ENCODE measurements around the gene PHACTR1. TPM values are rescaled to one million over a fixed set of nuclear protein-coding genes. Genes with fewer than 3 reads are reported as not detected.

The PHACTR1 gene
- total and polyA plus RNA-seq, 4 donors = 0.31 to 1.5 (median 0.79) TPM

DNA sequence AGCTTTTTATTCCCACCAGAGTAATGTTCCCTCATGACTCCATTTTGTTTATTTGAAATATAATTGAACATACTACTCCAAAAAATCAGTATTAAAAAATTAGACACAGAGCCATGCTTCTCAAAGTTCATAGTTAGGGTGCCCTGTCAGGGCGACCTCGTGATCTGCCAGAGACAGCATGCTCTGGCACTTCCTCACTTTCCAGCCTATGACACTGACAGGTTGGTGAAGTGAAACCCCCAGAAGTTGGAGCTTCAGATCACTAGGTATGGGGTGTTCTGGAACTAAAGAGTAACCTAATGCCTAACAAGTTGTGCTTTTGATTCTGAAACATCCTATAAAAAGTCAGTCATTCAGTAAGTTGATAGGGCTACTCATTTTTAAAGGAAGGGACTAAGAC lies 518.8 kb downstream of the PHACTR1 start:
- no peak overlapping the region for H3K9ac ChIP-seq (ENCODE audit: low read depth in 1 of 2, low read length in 2 of 2)
- 89% methylated on average over 2 of the region's 2 CpGs for WGBS
- no peak overlapping the region for H3K27ac ChIP-seq (ENCODE audit: low read depth in 1 of 2, low read length in 2 of 2)
- DNase-seq (ENCODE audit: low spot score) = no peak
- H3K4me1 ChIP-seq (ENCODE audit: control insufficient read depth in 4 of 4, insufficient read depth in 4 of 4, low read length in 3 of 4) = peaks cover 0 to 8% (median 0%) of the 10 kb centered on the region in 4 donors
- H3K27me3 ChIP-seq (ENCODE audit: control insufficient read depth in 4 of 4, insufficient read depth in 4 of 4, low read length in 3 of 4) = no peaks in the 10 kb centered on the region
- TF ChIP-seq FOXA1 (IDR thresholded peaks at IDR 0.05) = no peak
- no peak for TF ChIP-seq NR2F2 (IDR thresholded peaks at IDR 0.05)
- TF ChIP-seq, protein P1, sequence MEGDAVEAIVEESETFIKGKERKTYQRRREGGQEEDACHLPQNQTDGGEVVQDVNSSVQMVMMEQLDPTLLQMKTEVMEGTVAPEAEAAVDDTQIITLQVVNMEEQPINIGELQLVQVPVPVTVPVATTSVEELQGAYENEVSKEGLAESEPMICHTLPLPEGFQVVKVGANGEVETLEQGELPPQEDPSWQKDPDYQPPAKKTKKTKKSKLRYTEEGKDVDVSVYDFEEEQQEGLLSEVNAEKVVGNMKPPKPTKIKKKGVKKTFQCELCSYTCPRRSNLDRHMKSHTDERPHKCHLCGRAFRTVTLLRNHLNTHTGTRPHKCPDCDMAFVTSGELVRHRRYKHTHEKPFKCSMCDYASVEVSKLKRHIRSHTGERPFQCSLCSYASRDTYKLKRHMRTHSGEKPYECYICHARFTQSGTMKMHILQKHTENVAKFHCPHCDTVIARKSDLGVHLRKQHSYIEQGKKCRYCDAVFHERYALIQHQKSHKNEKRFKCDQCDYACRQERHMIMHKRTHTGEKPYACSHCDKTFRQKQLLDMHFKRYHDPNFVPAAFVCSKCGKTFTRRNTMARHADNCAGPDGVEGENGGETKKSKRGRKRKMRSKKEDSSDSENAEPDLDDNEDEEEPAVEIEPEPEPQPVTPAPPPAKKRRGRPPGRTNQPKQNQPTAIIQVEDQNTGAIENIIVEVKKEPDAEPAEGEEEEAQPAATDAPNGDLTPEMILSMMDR (IDR thresholded peaks at IDR 0.05; ENCODE audit: low read depth, low read length, missing input control) = no peak
- no peak for TF ChIP-seq HNF4G (IDR thresholded peaks at IDR 0.05)
- TF ChIP-seq RXRA (IDR thresholded peaks at IDR 0.05) = no peak
- TF ChIP-seq SP1 (IDR thresholded peaks at IDR 0.05) = no peak
- TF ChIP-seq, protein P2, sequence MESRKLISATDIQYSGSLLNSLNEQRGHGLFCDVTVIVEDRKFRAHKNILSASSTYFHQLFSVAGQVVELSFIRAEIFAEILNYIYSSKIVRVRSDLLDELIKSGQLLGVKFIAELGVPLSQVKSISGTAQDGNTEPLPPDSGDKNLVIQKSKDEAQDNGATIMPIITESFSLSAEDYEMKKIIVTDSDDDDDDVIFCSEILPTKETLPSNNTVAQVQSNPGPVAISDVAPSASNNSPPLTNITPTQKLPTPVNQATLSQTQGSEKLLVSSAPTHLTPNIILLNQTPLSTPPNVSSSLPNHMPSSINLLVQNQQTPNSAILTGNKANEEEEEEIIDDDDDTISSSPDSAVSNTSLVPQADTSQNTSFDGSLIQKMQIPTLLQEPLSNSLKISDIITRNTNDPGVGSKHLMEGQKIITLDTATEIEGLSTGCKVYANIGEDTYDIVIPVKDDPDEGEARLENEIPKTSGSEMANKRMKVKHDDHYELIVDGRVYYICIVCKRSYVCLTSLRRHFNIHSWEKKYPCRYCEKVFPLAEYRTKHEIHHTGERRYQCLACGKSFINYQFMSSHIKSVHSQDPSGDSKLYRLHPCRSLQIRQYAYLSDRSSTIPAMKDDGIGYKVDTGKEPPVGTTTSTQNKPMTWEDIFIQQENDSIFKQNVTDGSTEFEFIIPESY (IDR thresholded peaks at IDR 0.05) = no peak
- no peak for TF ChIP-seq JUND (IDR thresholded peaks at IDR 0.05)
- TF ChIP-seq, protein P3, sequence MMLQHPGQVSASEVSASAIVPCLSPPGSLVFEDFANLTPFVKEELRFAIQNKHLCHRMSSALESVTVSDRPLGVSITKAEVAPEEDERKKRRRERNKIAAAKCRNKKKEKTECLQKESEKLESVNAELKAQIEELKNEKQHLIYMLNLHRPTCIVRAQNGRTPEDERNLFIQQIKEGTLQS (IDR thresholded peaks at IDR 0.05) = no peak
- no peak for TF ChIP-seq HNF4A (conservative IDR thresholded peaks at IDR 0.05)
- TF ChIP-seq GABPA (IDR thresholded peaks at IDR 0.05 in 1 of 2, conservative IDR thresholded peaks at IDR 0.05 in 1 of 2) = no peak
- TF ChIP-seq YY1 (IDR thresholded peaks at IDR 0.05) = no peak
- no peak for TF ChIP-seq RAD21 (IDR thresholded peaks at IDR 0.05)
- TF ChIP-seq EGR1 (IDR thresholded peaks at IDR 0.05; ENCODE audit: low read depth in 2 of 2) = no peak
- no peaks in the 10 kb centered on the region for H3K36me3 ChIP-seq (ENCODE audit: control insufficient read depth in 4 of 4, insufficient read depth in 3 of 4, low read depth in 1 of 4, low read length in 3 of 4)
- no peaks in the 10 kb centered on the region for H3K9me3 ChIP-seq (ENCODE audit: control insufficient read depth in 4 of 4, low read length in 3 of 4)
- no peak overlapping the region for H3K4me3 ChIP-seq (ENCODE audit: low read depth in 1 of 3, low read length in 3 of 3)

DNA sequence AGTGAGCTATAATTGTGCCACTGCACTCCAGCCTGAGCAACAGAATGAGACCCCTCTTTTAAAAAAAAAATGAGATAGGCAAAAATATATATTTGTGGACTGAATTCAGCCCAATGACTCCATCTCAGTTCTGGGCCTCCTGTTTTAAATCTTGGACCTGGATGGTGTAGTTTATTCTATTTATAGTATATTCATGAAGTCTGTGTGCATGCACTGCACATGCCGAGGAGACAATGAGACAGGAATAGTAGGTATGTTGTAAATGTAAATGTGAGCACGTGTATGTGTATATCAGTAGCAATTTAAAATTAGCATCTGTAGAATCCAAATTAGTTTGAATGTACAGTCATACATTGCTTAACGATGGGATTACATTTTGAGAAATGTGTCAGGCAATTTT lies 520.8 kb downstream of the PHACTR1 start:
- Histone ChIP-seq H3K27me3 (ENCODE audit: control insufficient read depth in 4 of 4, insufficient read depth in 4 of 4, low read length in 3 of 4) (no peaks in the 10 kb centered on the region), H3K4me3 (ENCODE audit: low read depth in 1 of 3, low read length in 3 of 3) (no peak overlapping the region), H3K36me3 (ENCODE audit: control insufficient read depth in 4 of 4, insufficient read depth in 3 of 4, low read depth in 1 of 4, low read length in 3 of 4) (no peaks in the 10 kb centered on the region), H3K9ac (ENCODE audit: low read depth in 1 of 2, low read length in 2 of 2) (no peak overlapping the region), H3K27ac (ENCODE audit: low read depth in 1 of 2, low read length in 2 of 2) (no peak overlapping the region), H3K9me3 (ENCODE audit: control insufficient read depth in 4 of 4, low read length in 3 of 4) (no peaks in the 10 kb centered on the region), H3K4me1 (ENCODE audit: control insufficient read depth in 4 of 4, insufficient read depth in 4 of 4, low read length in 3 of 4) (peaks cover 0 to 9% (median 0%) of the 10 kb centered on the region in 4 donors)
- DNase-seq (ENCODE audit: low spot score) = no peak
- 91% methylated on average over 3 of the region's 3 CpGs for WGBS
- TF ChIP-seq, protein P4, sequence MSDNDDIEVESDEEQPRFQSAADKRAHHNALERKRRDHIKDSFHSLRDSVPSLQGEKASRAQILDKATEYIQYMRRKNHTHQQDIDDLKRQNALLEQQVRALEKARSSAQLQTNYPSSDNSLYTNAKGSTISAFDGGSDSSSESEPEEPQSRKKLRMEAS (IDR thresholded peaks at IDR 0.05) = no peak
- no peak for TF ChIP-seq EGR1 (IDR thresholded peaks at IDR 0.05; ENCODE audit: low read depth in 2 of 2)

DNA sequence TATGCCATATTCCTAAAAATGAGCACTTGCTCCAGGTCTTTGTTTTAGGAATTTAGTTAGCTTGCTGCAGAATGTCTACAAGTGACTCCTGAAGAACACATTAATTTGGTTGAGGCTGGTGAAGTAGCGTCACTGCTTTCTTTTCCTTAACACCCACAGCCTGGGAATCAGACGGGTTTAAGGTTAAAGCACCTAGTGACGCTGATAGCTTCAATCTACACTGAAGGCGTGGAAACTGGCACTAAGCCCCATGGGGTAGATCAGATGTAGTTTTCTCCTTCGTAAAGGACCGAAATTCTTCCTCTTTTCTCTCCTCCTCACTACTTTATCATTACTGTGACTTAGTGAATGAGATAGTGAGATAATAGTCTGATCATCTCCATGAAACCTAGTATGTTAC lies 521.5 kb downstream of the PHACTR1 start:
- DNase-seq (ENCODE audit: low spot score) = no peak
- Histone ChIP-seq H3K27me3 (ENCODE audit: control insufficient read depth in 4 of 4, insufficient read depth in 4 of 4, low read length in 3 of 4) (no peaks in the 10 kb centered on the region), H3K9me3 (ENCODE audit: control insufficient read depth in 4 of 4, low read length in 3 of 4) (no peaks in the 10 kb centered on the region), H3K27ac (ENCODE audit: low read depth in 1 of 2, low read length in 2 of 2) (no peak overlapping the region), H3K36me3 (ENCODE audit: control insufficient read depth in 4 of 4, insufficient read depth in 3 of 4, low read depth in 1 of 4, low read length in 3 of 4) (no peaks in the 10 kb centered on the region), H3K4me1 (ENCODE audit: control insufficient read depth in 4 of 4, insufficient read depth in 4 of 4, low read length in 3 of 4) (peaks cover 0 to 15% (median 0%) of the 10 kb centered on the region in 4 donors), H3K4me3 (ENCODE audit: low read depth in 1 of 3, low read length in 3 of 3) (no peak overlapping the region), H3K9ac (ENCODE audit: low read depth in 1 of 2, low read length in 2 of 2) (no peak overlapping the region)
- WGBS = 96% methylated on average over 6 of the region's 6 CpGs
- TF ChIP-seq HNF4G (IDR thresholded peaks at IDR 0.05) = no peak
- TF ChIP-seq, protein P1 (IDR thresholded peaks at IDR 0.05; ENCODE audit: low read depth, low read length, missing input control) = no peak
- TF ChIP-seq, protein P4 (IDR thresholded peaks at IDR 0.05) = no peak
- TF ChIP-seq FOXA2 (IDR thresholded peaks at IDR 0.05) = no peak
- TF ChIP-seq, protein P5, sequence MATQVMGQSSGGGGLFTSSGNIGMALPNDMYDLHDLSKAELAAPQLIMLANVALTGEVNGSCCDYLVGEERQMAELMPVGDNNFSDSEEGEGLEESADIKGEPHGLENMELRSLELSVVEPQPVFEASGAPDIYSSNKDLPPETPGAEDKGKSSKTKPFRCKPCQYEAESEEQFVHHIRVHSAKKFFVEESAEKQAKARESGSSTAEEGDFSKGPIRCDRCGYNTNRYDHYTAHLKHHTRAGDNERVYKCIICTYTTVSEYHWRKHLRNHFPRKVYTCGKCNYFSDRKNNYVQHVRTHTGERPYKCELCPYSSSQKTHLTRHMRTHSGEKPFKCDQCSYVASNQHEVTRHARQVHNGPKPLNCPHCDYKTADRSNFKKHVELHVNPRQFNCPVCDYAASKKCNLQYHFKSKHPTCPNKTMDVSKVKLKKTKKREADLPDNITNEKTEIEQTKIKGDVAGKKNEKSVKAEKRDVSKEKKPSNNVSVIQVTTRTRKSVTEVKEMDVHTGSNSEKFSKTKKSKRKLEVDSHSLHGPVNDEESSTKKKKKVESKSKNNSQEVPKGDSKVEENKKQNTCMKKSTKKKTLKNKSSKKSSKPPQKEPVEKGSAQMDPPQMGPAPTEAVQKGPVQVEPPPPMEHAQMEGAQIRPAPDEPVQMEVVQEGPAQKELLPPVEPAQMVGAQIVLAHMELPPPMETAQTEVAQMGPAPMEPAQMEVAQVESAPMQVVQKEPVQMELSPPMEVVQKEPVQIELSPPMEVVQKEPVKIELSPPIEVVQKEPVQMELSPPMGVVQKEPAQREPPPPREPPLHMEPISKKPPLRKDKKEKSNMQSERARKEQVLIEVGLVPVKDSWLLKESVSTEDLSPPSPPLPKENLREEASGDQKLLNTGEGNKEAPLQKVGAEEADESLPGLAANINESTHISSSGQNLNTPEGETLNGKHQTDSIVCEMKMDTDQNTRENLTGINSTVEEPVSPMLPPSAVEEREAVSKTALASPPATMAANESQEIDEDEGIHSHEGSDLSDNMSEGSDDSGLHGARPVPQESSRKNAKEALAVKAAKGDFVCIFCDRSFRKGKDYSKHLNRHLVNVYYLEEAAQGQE (IDR thresholded peaks at IDR 0.05) = no peak
- no peak for TF ChIP-seq NR2F2 (IDR thresholded peaks at IDR 0.05)
- TF ChIP-seq SP1 (IDR thresholded peaks at IDR 0.05) = no peak

All from liver (tissue), 9 donors.